Measurements from ENCODE around the gene MED29.

MED29 gene

DNA sequence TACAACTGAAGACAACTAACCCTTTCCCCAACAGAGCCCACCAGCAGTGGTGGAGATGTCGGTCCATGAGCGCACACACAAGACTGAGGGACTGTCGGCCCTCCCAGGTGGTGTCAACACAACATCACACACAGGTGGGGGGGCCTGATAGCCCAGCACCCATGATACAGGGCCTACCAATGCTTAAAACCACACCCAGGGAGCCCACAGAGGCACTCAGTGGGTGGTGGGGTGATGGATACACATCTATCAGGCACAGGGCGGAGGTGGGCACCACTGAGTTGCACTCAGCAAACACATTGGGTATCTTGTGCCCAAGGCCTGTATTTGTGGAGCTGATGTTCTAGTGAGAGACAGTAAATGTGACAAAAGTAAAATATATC lies 8.5 kb downstream of the MED29 start:
- DNase-seq, result no peak

DNA sequence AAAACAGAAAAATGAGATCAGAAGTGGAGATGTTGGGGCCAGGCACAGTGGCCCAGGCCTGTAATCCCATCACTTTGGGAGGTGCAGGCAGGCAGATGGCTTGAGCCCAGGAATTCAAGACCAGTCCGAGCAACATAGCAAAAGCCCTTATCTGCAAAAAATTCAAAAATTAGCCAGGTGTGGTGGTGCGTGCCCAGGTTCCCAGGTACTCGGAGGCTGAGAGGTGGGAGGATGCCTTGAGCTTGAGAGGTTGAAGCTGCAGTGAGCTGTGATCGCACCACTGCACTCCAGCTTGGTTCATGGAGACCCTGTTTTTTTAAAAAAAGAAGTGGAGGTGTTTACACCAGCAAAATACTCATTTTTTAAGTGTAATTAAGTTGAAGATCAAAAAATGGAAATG lies 8.9 kb downstream of the MED29 start:
- DNase-seq, result no peak

DNA sequence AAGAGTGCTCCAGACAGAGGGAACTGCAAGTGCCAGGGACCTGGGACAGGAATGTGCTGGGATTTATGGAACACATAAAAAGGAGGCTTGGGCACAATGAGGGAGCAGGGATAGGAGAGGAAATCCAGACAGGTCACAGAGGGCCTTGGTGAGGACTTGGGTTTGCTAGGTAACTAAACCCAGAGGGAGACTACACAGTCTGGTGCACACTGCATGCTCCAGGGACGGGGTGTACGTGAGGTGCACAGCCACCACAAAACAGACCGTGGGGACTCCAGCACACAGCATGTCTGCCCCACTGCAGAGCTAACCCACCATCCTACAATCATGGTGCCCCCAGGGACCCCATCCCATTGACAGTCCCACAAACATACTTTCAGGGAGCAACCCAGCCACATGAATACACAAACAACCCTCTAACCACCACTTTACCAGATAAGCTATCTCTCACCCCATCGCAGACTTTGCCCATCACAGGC lies 9.9 kb downstream of the MED29 start:
- DNase-seq, result no peak

DNA sequence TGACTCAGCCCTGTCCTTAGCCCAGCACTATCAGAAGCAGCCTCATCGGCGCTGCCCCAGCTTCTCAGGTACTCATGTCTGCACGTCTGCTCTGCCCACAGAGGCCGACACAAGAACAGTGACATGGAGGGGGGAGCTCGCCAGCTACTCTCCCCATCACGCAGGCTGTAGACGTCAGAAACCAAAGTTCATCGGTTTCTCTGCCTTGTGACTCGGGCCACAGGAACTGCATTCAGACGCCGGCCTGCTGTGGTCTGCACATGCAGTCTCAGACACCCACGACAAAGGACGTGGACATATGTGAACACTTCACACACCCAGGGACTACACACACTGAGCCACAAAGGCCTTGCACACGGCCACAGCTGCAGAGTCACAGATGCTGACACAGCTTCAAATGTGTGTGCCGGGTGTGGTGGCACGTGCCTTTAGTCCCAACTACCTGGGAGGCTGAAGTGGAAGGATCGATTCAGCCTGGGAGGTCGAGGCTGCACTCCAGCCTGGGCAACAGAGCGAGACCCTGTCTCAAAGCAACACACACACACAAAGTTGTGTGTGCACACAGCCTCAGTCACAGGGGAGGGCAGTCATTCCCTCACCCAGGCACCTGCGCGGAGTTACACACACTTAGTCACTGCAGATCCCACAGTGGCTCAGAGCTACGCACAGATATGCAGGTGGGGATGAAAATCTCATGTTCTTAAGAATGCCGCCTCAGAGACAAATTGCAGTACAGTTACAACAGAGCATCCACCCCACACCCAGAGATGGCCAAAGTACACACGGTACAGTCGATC lies 10.6 kb downstream of the MED29 start:
- peak; percentile 89 for DNase-seq

DNA sequence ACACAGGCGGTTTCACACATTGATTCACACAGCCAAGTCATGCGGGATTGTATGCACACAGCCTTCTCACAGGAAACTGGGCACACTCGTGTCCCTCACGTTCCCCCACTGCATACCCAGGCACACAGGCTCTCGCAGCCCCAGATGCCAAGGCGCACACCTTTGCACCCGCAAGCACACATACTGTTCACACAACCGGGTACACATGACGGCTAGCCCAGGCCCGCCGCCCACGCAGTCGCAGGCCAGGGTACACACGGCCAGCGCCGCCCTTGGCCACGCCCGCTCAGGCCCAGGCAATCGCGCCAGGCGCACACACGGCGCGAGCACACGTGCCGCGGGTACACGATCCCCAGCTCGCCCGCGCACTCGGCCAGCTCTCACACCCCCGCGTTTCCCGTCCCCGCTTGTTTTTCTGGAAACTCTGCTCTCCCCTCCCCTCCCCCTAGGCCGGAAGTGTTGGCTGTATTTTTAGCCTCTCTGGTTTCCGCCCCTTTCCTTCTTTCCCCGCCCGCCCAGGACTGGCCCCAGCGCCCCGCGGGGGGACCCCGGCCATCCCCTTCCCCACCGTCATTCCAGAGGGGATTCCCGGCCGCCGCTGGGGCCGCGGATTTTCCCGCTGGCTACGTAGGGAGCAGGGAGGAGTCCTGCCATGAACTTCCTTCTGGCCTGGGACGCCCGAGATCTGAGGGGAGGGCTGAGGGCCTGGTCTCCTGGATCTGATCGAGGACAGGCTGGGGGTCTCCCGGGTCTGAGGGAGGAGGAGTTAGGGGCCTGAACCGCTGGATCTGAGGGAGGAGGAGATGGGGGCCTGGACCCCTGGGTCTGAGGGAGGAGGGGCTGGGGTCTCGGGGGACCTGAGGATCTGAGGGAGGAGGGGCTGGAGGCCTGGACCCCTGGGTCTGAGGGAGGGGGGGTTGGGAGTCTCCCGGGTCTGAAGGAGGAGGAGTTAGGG lies 11.4 kb downstream of the MED29 start:
- peak; percentile 91 for DNase-seq

DNA sequence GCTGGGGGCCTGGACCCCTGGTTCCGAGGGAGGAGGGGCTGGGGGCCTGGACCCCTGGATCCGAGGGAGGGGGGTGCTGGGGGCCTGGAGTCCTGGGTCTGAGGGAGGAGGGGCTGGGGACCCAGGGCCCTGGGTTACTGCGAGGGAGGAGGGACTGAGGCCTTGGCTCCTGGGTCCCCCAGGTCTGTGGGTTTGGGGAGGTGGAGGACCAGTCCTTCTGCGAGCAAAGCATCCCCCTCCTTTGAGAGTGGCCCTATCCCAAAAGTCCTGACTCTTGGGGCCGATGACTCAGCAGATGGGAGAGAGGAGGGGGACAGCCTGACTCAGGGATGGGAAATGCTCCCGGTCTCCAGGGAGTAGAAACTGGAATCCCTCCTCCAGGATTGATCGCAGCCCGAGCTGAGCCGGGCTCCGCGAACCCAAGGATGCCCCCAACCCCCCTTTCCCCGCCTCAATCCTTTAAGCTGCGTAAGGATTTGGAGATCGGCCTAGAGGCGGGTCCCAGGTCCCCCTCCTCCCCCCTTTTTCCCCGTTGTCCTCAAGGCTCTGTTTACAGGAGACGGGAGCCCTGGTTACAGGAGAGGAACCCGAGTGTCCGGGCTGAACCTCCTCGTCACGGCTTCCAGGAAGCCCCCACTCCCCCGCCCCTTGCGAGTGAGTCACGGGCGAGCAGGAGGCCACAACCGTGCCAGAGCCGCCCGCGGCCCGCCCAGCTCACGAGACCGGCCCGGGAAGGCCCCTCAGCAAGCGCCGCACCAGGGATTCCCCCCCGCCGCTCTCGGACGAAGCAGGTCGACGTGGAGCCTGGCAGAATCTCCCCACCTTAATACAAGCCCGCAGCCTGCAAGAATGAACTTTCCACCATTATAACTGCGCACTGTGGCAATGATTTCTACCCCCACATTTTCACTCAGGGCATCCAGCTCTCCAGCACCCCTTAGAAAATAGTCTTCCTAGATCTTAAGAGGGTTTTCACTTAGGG lies 12.4 kb downstream of the MED29 start:
- DNase-seq, result peak; percentile 97

DNA sequence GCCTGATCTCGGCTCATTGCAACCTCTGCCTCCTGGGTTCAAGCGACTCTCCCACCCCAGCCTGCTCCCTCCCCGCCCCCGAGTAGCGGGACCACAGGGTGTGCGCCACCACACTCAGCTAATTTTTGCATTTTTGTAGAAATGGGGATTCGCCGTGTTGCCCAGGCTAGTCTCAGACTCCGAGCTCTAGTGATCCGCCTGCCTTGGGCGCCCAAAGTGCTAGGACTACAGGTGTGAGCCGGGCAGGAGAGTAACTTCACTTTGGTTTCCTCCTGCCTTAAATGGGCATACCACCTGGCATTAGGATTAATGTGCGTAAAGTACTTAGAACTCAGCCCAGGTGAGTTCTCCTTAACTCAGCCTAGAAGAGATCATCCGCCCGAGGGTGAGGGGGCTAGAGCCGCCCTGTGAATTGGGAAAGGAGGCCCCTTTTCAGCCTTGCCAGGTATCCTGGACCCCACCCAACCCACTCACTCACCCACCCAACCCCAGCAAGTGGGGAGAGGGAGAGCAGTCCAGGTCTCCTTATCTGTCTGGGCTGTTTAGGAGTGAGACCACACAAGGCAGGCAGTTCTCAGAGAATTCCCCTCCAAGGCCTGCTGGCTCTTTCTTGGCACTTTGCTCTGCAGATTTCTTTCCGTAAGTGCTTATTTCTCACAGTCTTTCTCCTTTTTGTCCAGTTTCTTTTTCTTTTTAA lies 14.2 kb downstream of the MED29 start:
- DNase-seq, result no peak

DNA sequence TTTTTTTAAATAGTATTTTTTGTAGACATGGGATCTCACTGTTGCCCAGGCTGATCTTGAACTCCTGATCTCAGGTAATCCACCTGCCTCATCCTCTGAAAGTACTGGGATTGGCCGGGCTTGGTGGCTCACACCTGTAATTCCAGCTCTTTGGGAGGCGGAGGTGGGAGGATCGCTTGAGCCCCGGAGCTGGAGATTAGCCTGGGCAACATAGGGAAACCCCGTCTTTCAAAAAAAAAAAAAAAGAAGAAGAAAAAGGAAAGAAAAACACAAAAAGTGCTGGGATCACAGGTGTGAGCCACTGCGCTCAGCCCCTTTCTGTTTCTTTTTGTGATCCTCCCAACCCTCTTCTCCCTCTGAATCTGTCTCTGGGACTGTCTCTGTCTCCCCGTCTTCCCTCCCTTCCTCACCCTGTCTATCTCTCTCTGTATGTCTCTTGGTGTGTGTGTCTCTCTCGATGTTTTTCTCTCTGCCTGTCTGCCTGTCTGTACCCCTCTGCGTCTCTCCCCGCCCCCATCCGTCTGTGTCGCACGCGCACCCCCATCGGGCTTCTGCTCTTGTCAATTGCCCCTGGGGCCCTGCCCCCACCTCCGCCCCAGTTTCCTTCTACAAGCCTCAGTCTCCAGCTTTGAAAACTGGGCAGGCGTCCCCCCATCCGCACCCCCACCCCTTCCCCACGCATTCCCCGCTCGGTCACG lies 14.9 kb downstream of the MED29 start:
- peak; percentile 90 for DNase-seq

DNA sequence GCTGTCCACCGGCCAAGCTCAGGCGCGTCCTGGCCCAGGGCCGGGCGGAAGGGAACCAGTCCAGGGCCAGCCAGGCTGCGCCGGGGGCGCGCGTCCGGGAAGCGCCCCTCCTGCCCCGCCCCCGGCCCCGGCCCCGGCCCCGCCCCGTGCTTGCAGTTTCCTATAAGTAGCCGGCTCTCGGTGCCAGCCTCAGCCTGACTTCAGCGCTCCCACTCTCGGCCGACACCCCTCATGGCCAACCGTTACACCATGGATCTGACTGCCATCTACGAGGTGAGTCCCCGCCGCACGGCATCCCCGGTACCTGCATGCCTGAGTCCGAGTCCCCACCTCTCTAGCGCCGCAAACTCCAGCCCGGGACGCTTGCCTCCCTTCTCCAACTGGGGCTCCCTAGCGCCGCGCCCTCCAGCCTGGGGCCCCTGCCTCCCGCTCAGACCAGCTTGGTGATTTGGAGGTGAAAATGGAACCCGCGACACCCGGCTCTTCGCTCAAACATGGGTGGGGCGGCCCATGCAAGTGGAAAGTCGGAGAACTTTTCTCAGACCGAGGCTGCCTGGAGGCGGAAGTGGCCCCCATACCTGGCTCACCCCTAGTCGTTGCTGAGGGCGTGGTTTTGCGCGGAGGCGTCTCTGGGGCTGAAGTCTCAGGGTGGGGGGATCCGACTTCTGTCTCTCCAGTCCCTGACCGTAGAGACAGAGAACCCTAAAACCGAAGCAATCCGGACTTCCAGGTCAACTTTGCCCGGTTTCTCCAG lies 15.7 kb downstream of the MED29 start, which contains the start of gene ZFP36:
Gene ZFP36 (plus strand): TSS at position 192 of the 754 bp plus-strand sequence. CDS start 58 bp downstream, at position 250.
- peak; percentile 90 for DNase-seq

DNA sequence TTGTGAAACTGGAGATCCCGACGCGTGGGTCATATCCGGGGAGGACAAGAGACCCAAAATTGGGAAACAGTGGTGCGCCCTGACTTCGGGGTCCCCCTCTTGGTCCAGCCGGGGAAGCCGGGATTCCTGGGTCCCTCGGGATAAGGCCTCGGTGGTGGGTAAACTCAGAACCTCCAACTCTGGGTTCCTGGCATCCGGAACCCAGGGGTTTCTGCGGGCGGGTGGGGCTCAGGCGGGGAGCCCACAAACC lies 16.2 kb downstream of the MED29 start:
- no peak for DNase-seq

DNA sequence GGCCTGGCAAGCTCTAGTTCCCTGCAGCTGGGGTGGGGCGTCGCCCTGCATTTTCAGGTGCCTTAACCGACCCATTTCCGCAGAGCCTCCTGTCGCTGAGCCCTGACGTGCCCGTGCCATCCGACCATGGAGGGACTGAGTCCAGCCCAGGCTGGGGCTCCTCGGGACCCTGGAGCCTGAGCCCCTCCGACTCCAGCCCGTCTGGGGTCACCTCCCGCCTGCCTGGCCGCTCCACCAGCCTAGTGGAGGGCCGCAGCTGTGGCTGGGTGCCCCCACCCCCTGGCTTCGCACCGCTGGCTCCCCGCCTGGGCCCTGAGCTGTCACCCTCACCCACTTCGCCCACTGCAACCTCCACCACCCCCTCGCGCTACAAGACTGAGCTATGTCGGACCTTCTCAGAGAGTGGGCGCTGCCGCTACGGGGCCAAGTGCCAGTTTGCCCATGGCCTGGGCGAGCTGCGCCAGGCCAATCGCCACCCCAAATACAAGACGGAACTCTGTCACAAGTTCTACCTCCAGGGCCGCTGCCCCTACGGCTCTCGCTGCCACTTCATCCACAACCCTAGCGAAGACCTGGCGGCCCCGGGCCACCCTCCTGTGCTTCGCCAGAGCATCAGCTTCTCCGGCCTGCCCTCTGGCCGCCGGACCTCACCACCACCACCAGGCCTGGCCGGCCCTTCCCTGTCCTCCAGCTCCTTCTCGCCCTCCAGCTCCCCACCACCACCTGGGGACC lies 16.6 kb downstream of the MED29 start:
- peak; percentile 72 for DNase-seq

DNA sequence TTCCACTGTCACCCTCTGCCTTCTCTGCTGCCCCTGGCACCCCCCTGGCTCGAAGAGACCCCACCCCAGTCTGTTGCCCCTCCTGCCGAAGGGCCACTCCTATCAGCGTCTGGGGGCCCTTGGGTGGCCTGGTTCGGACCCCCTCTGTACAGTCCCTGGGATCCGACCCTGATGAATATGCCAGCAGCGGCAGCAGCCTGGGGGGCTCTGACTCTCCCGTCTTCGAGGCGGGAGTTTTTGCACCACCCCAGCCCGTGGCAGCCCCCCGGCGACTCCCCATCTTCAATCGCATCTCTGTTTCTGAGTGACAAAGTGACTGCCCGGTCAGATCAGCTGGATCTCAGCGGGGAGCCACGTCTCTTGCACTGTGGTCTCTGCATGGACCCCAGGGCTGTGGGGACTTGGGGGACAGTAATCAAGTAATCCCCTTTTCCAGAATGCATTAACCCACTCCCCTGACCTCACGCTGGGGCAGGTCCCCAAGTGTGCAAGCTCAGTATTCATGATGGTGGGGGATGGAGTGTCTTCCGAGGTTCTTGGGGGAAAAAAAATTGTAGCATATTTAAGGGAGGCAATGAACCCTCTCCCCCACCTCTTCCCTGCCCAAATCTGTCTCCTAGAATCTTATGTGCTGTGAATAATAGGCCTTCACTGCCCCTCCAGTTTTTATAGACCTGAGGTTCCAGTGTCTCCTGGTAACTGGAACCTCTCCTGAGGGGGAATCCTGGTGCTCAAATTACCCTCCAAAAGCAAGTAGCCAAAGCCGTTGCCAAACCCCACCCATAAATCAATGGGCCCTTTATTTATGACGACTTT lies 17.4 kb downstream of the MED29 start:
- no peak for DNase-seq

DNA sequence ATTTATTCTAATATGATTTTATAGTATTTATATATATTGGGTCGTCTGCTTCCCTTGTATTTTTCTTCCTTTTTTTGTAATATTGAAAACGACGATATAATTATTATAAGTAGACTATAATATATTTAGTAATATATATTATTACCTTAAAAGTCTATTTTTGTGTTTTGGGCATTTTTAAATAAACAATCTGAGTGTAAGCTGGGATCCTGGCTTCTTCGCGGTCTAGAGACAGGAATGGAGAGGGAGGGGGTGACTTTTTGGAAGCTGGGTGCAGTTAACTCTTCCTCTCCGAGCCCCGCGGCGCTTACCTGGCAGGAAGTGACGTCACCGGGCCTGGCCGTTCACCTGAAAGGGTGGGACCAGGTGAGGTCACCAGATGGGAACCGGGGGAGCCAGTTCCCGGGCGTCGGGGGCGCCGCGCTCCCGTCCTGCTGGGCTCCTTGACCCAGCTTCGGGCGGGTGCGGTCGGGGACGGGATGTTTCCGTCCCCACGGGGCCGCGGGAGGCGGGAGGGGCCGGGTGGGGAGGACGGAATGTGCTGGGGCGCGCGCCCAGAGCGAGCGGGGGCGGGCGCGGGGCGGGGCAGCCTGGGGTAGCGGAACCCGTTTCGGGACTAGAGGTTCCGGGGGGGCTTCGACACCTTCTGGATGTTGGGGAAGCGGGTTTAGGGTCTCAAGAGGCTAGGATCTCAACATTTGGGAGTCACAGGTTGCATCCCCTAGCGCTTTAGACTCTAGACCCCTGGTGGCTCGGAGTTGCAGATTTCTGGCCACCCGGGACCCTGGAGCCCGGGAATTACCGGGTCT lies 18.2 kb downstream of the MED29 start:
- DNase-seq, result peak; percentile 88

DNA sequence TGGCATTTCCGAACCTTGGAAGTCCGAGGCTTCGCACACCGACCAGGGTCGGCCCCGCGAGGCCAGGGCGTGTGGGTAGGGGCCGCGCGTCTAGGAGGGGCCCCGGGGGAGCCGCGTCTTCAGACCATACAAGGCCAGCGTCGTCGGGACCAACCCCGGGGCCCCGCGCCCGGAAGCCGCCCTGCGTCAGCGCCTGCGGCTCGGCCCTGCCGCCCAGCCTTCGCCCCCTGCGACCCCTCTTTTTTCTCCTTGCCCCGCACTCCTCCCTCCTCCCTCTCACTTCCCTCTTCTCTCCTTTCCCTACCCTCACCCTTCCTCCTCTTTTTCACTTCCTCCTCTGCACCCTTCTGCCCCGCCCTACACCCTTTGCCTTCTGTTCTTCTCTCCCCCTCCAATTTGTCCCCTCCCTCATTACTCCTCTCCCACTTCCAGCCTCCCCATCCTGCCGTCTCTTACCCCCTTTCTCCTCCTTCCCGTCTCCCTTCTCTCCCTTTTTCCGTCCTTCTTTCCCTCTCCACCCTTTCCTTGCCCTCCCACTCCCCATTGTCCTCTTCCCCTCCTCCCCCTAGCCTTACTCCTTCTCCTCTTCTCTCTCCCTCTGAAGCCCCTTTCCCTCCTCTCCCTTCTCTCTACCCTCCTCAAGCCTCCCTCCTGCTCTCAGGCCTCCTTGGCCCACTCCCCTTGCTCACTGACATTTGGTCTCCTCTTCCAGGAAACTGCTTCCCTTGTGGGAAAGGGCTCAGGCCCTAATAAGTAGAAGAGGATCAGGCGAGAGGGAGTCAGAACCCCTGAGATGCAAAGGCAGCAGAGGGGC lies 19.0 kb downstream of the MED29 start:
- DNase-seq, result peak; percentile 73

DNA sequence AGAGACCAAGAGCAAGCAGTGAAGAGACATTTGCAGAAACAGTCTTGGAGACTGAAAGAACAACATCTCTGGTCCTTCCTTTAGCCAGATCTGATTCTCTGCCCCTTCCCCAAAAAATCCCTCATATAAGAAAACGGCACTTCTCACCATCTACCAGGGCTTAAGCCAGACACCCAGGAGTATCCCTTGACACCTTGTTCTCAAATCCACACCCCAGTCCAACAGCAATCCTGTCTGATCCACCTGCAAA lies 19.6 kb downstream of the MED29 start:
- DNase-seq, result no peak

DNA sequence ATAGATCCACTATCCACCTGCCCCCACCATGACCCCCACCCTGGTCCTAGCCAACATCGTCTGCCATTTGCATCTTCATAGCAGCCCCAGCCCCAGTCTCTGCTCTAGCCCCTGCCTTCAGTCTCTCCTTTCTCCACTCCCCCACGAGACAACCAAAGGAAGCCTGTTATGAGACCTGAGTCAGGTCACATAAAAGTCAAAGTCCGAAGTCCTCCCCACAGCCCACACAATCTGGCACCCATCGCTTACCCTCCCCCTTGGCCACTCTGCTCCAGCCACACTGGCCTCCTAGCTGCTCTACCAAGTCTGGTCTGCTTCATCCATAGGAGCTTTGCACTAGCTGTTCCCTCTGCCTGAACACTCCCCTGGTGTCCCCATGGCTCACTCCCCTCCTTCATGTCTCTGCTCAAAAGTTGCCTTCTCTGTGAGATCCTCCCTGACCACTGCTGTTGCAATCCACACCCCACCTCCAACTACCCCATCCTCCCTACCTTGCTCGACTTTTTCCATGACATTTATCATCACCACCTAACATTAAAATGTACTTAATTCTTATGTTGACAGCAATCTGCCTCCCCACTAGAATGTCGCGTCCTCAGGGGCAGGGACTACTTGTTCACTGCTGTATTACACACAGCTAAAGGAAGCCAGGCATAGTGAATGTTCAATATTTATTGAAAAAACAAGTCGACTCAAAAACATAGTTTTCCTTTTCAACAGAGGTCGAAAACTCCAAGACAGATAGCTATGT lies 20.1 kb downstream of the MED29 start:
- DNase-seq, result no peak

DNA sequence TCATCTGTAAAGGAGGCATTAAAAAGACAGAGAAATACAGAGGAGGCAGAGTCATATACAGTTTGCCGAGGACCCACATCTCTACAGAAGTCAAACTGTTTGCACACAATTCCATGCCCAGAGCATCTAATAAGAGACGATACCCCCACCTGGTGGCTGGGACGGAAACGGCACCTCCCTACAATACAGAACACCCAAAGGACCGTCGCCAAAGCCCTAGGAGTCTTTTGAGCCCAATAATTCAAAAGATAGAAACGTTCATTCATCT lies 20.6 kb downstream of the MED29 start:
- DNase-seq, result peak; percentile 95
